GM13977 (cell line): ENCODE data around the gene EEFSEC.

Experiments
- DNase-seq: peaks from one replicate; pipeline ENCODE4 v3.0.0; 2012; ENCODE audit warnings: low spot score
- CTCF ChIP-seq: IDR thresholded peaks from 2 replicates; pipeline ENCODE4 v1.5.1; 2012; ENCODE audit warnings: mild to moderate bottlenecking, control low read depth; ENCODE audit not compliant: insufficient read depth; ENCODE audit errors: extremely low read depth, missing control alignments
- in situ Hi-C: fragments of 300-500 bp; cut with MboI; formaldehyde crosslinking; loops from one replicate; pipeline ENCODE4 v1.12.0; 2022; ENCODE audit warnings: low sequenced_read_pairs, low pct_unique_long_range_greater_than_20kb, mixed read lengths, inconsistent platforms; ENCODE audit not compliant: unreplicated experiment

EEFSEC gene

GRCh38 chr3:128273109-128273840 is 120.0 kb downstream of the EEFSEC start:
- DNase-seq = no peak
- no peak for TF ChIP-seq CTCF
- in situ Hi-C loops = no loop called here

- DNase-seq = no peak
- no peak for TF ChIP-seq CTCF
- in situ Hi-C loops = no loop called here
Observed at GRCh38 chr3:128273841-128274573, 120.7 kb downstream of the EEFSEC start.

GRCh38 chr3:128274837-128275236 is 121.6 kb downstream of the EEFSEC start:
- no peak for TF ChIP-seq CTCF
- no peak for DNase-seq
- in situ Hi-C loops = no loop called here

- in situ Hi-C loops = no loop called here
- no peak for DNase-seq
- TF ChIP-seq CTCF = no peak
Observed at GRCh38 chr3:128275316-128276145, 122.2 kb downstream of the EEFSEC start.

- no peak for DNase-seq
Observed at GRCh38 chr3:128276146-128276435, 122.8 kb downstream of the EEFSEC start.

More at GRCh38 chr3:128276146-128276435, 122.8 kb downstream of the EEFSEC start:
- TF ChIP-seq CTCF = no peak
- in situ Hi-C loops = no loop called here
